GM13977 (cell line): ENCODE data around the gene CSAD.

Experiments
- DNase-seq: peaks from one replicate; pipeline ENCODE4 v3.0.0; 2012; ENCODE audit warnings: low spot score
- CTCF ChIP-seq: IDR thresholded peaks from 2 replicates; pipeline ENCODE4 v1.5.1; 2012; ENCODE audit warnings: mild to moderate bottlenecking, control low read depth; ENCODE audit not compliant: insufficient read depth; ENCODE audit errors: extremely low read depth, missing control alignments
- in situ Hi-C: fragments of 300-500 bp; cut with MboI; formaldehyde crosslinking; loops from one replicate; pipeline ENCODE4 v1.12.0; 2022; ENCODE audit warnings: low sequenced_read_pairs, low pct_unique_long_range_greater_than_20kb, mixed read lengths, inconsistent platforms; ENCODE audit not compliant: unreplicated experiment

CSAD gene

GRCh38 chr12:53225635-53226424, 45.1 kb upstream of the CSAD start:
- no peak for TF ChIP-seq CTCF
- DNase-seq: no peak
- in situ Hi-C loops: no loop called here

- DNase-seq: no peak
- no peak for TF ChIP-seq CTCF
- in situ Hi-C loops: no loop called here
These were observed 44.3 kb upstream of the CSAD start for GRCh38 chr12:53224897-53225634.

GRCh38 chr12:53224061-53224896, 43.6 kb upstream of the CSAD start:
- in situ Hi-C loops: no loop called here
- no peak for DNase-seq

GRCh38 chr12:53223389-53224060, 42.8 kb upstream of the CSAD start:
- no peak for TF ChIP-seq CTCF
- in situ Hi-C loops: no loop called here
- DNase-seq: no peak

More at GRCh38 chr12:53224061-53224896, 43.6 kb upstream of the CSAD start:
- no peak for TF ChIP-seq CTCF

GRCh38 chr12:53222806-53223261, 42.1 kb upstream of the CSAD start:
- in situ Hi-C loops: no loop called here
- TF ChIP-seq CTCF: no peak
- no peak for DNase-seq
